ENCODE data around the gene CHRNA9. TPM values are rescaled to one million over a fixed set of nuclear protein-coding genes. Genes with fewer than 3 reads are reported as not detected.

CHRNA9 gene
- total RNA-seq, 6 experiments from 2014 or later = not detected

DNA sequence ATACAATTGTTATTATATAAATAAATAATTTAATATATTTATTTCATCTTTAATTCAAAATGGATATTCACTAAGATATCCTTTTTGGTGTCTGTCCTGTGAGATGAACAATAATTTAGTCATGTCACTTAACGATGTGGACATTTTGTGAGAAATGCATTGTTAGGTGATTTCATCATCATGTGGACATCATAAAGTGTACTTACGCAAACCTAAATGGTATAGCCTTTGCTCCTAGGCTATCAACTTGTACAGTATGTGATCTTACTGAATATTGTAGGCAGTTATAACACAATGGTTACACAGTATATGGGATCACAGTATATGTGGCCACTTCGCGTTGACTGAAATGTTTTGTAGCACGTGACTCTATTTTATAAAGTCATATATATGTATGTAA, 20.2 kb upstream of the CHRNA9 start:
- H3K9me3 ChIP-seq = no peaks in the 10 kb centered on the region
- H3K27ac ChIP-seq = no peak overlapping the region
- intact Hi-C loops (cut with DNase I) = no loop called here
- ATAC-seq (no peak), DNase-seq (no peak)
- H3K4me1 ChIP-seq = peaks cover 0 to 8% (median 0%) of the 10 kb centered on the region in 4 donors
- no peaks in the 10 kb centered on the region for H3K27me3 ChIP-seq
- TF ChIP-seq, protein P1, sequence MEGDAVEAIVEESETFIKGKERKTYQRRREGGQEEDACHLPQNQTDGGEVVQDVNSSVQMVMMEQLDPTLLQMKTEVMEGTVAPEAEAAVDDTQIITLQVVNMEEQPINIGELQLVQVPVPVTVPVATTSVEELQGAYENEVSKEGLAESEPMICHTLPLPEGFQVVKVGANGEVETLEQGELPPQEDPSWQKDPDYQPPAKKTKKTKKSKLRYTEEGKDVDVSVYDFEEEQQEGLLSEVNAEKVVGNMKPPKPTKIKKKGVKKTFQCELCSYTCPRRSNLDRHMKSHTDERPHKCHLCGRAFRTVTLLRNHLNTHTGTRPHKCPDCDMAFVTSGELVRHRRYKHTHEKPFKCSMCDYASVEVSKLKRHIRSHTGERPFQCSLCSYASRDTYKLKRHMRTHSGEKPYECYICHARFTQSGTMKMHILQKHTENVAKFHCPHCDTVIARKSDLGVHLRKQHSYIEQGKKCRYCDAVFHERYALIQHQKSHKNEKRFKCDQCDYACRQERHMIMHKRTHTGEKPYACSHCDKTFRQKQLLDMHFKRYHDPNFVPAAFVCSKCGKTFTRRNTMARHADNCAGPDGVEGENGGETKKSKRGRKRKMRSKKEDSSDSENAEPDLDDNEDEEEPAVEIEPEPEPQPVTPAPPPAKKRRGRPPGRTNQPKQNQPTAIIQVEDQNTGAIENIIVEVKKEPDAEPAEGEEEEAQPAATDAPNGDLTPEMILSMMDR (IDR thresholded peaks at IDR 0.05) = no peak
- TF ChIP-seq POLR2A (IDR thresholded peaks at IDR 0.05) = no peak
- no peaks in the 10 kb centered on the region for H3K36me3 ChIP-seq
- 81% methylated on average over 5 of the region's 5 CpGs for WGBS (ENCODE audit: insufficient coverage, low coverage, low lambda C conversion rate, missing lambda C conversion rate)
- no peak overlapping the region for H3K4me3 ChIP-seq

DNA sequence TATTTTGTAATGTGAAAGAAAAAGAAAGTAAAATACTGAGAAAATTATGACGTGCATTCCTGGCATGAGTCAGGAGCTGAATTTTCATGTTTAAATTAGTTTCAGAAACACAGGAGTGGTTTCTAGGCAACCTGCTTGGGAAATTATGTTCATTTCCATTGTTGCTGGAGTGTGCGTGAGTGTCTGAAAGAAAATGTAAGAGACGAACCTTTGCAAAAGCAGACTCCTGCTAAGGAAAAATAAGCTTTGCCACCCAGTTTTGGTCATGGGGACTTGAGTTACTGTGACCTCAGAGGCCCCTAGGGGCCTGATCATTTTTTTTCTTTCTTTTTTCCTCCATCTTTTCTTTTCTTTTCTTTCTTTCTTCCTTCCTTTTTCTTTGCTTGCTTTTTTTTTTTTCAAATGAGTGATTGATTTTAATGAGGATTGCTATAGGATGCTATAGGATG, 18.8 kb upstream of the CHRNA9 start:
- 33% methylated on average over 3 of the region's 3 CpGs for WGBS (ENCODE audit: insufficient coverage, low coverage, low lambda C conversion rate, missing lambda C conversion rate)
- no peak for TF ChIP-seq POLR2A (IDR thresholded peaks at IDR 0.05)
- TF ChIP-seq, protein P1 (IDR thresholded peaks at IDR 0.05) = no peak
- Histone ChIP-seq H3K27ac (peak overlapping the region in 2 of 3 donors; percentile 28 to 38), H3K4me1 (peaks cover 0 to 8% (median 0%) of the 10 kb centered on the region in 4 donors), H3K27me3 (no peaks in the 10 kb centered on the region), H3K36me3 (no peaks in the 10 kb centered on the region), H3K9me3 (no peaks in the 10 kb centered on the region), H3K4me3 (no peak overlapping the region)
- peak in 2 of 4 donors; percentile 6 to 16 for ATAC-seq
- no peak for DNase-seq
- intact Hi-C loops (cut with DNase I) = no loop called here

DNA sequence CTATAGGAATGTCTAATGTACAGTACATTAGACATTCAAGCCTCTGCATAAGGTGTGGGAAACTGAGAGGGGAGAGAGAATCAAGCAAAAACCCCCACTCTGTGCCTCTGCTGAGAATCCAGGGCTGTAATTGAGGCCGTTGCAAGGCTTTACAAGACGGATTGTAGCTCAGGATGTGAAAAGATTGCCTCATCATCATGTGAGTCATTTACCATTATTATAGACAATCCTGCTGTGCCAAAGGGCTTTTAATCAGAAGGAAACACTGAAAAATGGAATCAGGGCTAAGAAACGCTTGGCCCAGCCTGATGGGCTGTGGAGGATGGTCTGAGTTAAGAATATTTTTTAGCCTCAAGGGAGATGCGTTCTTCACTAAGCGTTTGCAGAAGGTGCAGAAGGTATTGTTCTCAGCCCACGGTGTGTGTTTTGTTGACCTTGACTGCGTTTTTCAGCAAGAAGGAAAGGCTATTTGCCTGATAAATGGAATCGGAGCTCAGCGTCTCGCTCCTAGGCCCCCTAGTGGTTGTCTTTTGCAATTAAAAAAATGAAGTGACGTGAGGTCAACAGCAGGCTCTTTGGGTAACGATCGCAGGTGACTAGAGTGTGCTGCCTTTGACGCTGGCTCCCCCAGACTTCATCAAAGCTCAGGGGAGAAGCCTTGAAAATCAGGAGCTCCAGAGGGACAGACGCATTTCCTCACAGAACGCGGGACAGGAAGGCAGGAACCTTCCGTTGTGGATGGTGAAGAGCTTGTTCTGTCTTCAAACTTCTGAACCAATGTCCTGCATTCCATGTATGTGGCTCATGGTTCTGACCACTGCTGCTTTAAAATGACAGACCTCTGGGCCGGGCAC, 18.1 kb upstream of the CHRNA9 start:
- intact Hi-C loops (cut with DNase I) = no loop called here
- DNase-seq = peak in 1 of 3 donors; percentile 55
- 7% methylated on average over 15 of the region's 19 CpGs for WGBS (ENCODE audit: insufficient coverage, low coverage, low lambda C conversion rate, missing lambda C conversion rate)

DNA sequence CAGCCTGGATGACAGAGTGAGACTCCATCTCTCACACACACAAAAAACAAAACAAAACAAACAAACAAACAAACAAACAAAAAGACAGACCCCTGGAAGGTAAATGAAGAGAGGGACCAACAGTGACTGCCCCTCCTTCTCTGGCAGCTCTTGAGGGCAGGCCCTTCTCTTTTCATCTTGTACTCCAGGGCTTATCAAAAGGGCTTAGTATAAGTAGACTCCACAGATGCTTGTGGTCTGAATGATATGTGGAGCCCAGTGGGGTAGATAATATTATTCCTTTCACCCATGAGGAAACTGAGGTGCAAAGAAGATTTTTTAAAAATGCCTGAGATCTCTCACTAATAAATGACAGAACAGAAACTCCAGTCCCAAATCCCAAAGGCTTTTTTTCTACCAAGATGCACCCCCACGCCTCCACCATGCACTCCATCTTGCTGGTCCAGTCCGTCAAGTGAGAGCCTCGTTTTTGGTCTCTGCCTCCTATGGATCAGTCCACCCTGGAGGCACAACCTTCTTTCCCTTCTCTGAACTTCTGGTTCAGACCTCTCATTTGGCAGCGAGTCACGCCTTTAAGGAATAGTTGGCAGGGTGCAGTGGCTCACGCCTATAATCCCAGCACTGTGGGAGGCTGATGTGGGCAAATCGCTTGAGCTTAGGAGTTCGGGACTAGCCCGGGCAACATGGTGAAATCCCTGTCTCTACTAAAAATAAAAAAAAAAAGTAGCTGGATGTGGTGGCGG, 17.0 kb upstream of the CHRNA9 start:
- 91% methylated on average over 9 of the region's 10 CpGs for WGBS (ENCODE audit: insufficient coverage, low coverage, low lambda C conversion rate, missing lambda C conversion rate)
- no peak overlapping the region for H3K4me3 ChIP-seq
- H3K27me3 ChIP-seq = no peaks in the 10 kb centered on the region
- TF ChIP-seq POLR2A (IDR thresholded peaks at IDR 0.05) = no peak
- TF ChIP-seq, protein P1 (IDR thresholded peaks at IDR 0.05) = no peak
- H3K4me1 ChIP-seq = peaks cover 0 to 8% (median 0%) of the 10 kb centered on the region in 4 donors
- no peak overlapping the region for H3K27ac ChIP-seq
- DNase-seq (no peak), ATAC-seq (no peak)
- H3K36me3 ChIP-seq = no peaks in the 10 kb centered on the region
- intact Hi-C loops (cut with DNase I) = no loop called here
- no peaks in the 10 kb centered on the region for H3K9me3 ChIP-seq

More for the DNA sequence above, 18.1 kb upstream of the CHRNA9 start:
- TF ChIP-seq, protein P1 (IDR thresholded peaks at IDR 0.05) = peak; percentile 74 to 81 (median 78)
- TF ChIP-seq POLR2A (IDR thresholded peaks at IDR 0.05) = no peak
- no peaks in the 10 kb centered on the region for H3K27me3 ChIP-seq
- peaks cover 0 to 8% (median 0%) of the 10 kb centered on the region in 4 donors for H3K4me1 ChIP-seq
- peak overlapping the region in 2 of 3 donors; percentile 18 to 21 for H3K4me3 ChIP-seq
- no peaks in the 10 kb centered on the region for H3K36me3 ChIP-seq
- no peaks in the 10 kb centered on the region for H3K9me3 ChIP-seq
- peak overlapping the region in 2 of 3 donors; percentile 28 to 38 for H3K27ac ChIP-seq
- ATAC-seq = peak; percentile 83 to 94 (median 88)

All from right lobe of liver (tissue), 6 donors.